Ovary (tissue), 9 donors: ENCODE results near the gene GPRC5C. TPM values are rescaled to one million over a fixed set of nuclear protein-coding genes. Genes with fewer than 3 reads are reported as not detected.
A peak's percentile ranks its signal among the peaks of the same experiment; 100 is the strongest.

Experiments
- DNase-seq, 5 donors: peaks; one replicate each; pipeline ENCODE4 v3.0.0-alpha.2; 2019 to 2020
- H3K27ac ChIP-seq, 2 donors: fragments of 200-600 bp; one replicate each; pipeline versions ENCODE4 v1.5.1 to v1.8.0; 2019 to 2022
- H3K27me3 ChIP-seq: fragments of 200-600 bp; one replicate; pipeline ENCODE4 v1.8.0; 2022
- H3K36me3 ChIP-seq: fragments of 200-600 bp; sonication (generic); one replicate; pipeline ENCODE4 v1.5.1; 2019
- H3K4me1 ChIP-seq: one replicate; pipeline ENCODE4 v1.8.1; 2013; ENCODE audit warnings: mild to moderate bottlenecking, moderate library complexity; ENCODE audit not compliant: insufficient read depth
- H3K4me3 ChIP-seq: fragments of 200-600 bp; sonication (generic); one replicate; pipeline ENCODE4 v1.5.1; 2017
- H3K9me3 ChIP-seq, 2 donors: fragments of 200-600 bp in 1 of 2; sonication (generic) in 1 of 2; one replicate each; pipeline versions ENCODE4 v1.5.1 to v1.8.1; 2013 to 2019; ENCODE audit warnings: mild to moderate bottlenecking in 1 of 2, moderate library complexity in 1 of 2
- EP300 ChIP-seq: sonication (generic); formaldehyde crosslinking; IDR thresholded peaks from one replicate; pipeline ENCODE4 v1.6.1; 2017; ENCODE audit warnings: antibody characterized with exemption
- POLR2A ChIP-seq: fragments of 450-650 bp; IDR thresholded peaks from one replicate; pipeline ENCODE4 v1.6.1; 2017; ENCODE audit warnings: antibody characterized with exemption, mild to moderate bottlenecking, moderate library complexity
- WGBS, 3 donors: extraction: QIAGEN DNeasy Blood & Tissue Kit in 1 of 3; methylation state at CpG; one replicate each; pipeline versions ENCODE4 v1.1.5 to v1.1.7; 2013 to 2017; 5-methylcytosine and 5-hydroxymethylcytosine counted together
- intact Hi-C, 4 donors: fragments of 100-400 bp; cut with DNase I; formaldehyde crosslinking; loops; one replicate each; pipeline versions ENCODE4 v1.11.0 to v1.15.1; 2022 to 2023
- polyA plus RNA-seq, 2 donors: library from polyadenylated mRNA; stranded (reverse); fragments of 200-250 nt in 1 of 2; fragments of 350-450 nt in 1 of 2; fragmentation: Illumina TruSeq in 1 of 2; extraction: RNeasy Lipid Tissue Mini Kit (QIAGEN cat#74804) in 1 of 2; gene quantifications; one replicate each; pipeline ENCODE4 v1.2.3, GENCODE V29; 2013 to 2014
- total RNA-seq, 7 donors: library from RNA; depleted of rRNA in 2 of 7; stranded (reverse); fragments of >200 nt in 2 of 7; fragmentation: NEBNext Ultra II Directional in 3 of 7; extraction: Animal tissue kit (Norgen Biotek cat#: 25700) in 3 of 7; gene quantifications; one replicate each; pipeline versions ENCODE4 v1.1.0 to v1.2.4, GENCODE V29; 2016 to 2023
- TF ChIP-seq, protein P1 (sequence below), 3 donors: fragments of 450-650 bp in 2 of 3; fragments of 200-600 bp in 1 of 3; IDR thresholded peaks; one replicate each; pipeline versions ENCODE4 v1.5.1 to v1.8.0; 2016 to 2022; ENCODE audit warnings: antibody characterized with exemption in 3 of 3, mild to moderate bottlenecking in 1 of 3
- donor health status: DM: no; HTN: no; CAD: no; lungs with moderate emphysema.
- donor health status: DM: no; HTN: no; CAD: no.
- donor health status: Bipolar disorder and iron deficiency.
- donor health status: DM: yes; HTN: yes; CAD: no.
- donor health status: DM: no; HTN: no; CAD: no.
- donor health status: DM: yes; HTN: yes; CAD: no.

The GPRC5C gene
- total and polyA plus RNA-seq, 9 donors: 3.7 to 133 (median 61.8) TPM

GRCh38 chr17:74455821-74456220 lies 23.9 kb downstream of the GPRC5C start:
- 90 to 92% (median 90%) methylated on average over 5 of the region's 5 CpGs for WGBS, 3 donors
- DNase-seq: no peak
- H3K36me3 ChIP-seq: no peaks in the 10 kb centered on the region
- TF ChIP-seq EP300 (no peak), POLR2A (no peak)
- TF ChIP-seq, protein P1, sequence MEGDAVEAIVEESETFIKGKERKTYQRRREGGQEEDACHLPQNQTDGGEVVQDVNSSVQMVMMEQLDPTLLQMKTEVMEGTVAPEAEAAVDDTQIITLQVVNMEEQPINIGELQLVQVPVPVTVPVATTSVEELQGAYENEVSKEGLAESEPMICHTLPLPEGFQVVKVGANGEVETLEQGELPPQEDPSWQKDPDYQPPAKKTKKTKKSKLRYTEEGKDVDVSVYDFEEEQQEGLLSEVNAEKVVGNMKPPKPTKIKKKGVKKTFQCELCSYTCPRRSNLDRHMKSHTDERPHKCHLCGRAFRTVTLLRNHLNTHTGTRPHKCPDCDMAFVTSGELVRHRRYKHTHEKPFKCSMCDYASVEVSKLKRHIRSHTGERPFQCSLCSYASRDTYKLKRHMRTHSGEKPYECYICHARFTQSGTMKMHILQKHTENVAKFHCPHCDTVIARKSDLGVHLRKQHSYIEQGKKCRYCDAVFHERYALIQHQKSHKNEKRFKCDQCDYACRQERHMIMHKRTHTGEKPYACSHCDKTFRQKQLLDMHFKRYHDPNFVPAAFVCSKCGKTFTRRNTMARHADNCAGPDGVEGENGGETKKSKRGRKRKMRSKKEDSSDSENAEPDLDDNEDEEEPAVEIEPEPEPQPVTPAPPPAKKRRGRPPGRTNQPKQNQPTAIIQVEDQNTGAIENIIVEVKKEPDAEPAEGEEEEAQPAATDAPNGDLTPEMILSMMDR (IDR thresholded peaks at IDR 0.05): no peak
- no peak overlapping the region for H3K4me3 ChIP-seq
- intact Hi-C loops: loop anchor here in 3 of 4 donors (2.0 to 10.0 kb wide), 4 partner anchors 25 to 249 kb away; partner anchors contain the start of gene TTYH2 (in 1 of the 3)
- no peak overlapping the region for H3K27ac ChIP-seq
- no peaks in the 10 kb centered on the region for H3K9me3 ChIP-seq
- H3K27me3 ChIP-seq: no peaks in the 10 kb centered on the region
- peaks cover 25% of the 10 kb centered on the region for H3K4me1 ChIP-seq

- H3K36me3 ChIP-seq: no peaks in the 10 kb centered on the region
- no peak for TF ChIP-seq EP300
- TF ChIP-seq, protein P1 (IDR thresholded peaks at IDR 0.05): peak; percentile 83 to 98 (median 96)
- peak; percentile 56 for TF ChIP-seq POLR2A
- no peak overlapping the region for H3K4me3 ChIP-seq
- H3K27me3 ChIP-seq: no peaks in the 10 kb centered on the region
- no peak overlapping the region for H3K27ac ChIP-seq
- no peaks in the 10 kb centered on the region for H3K9me3 ChIP-seq
- intact Hi-C loops: loop anchor here in 2 of 4 donors (5.0 to 10.0 kb wide), 3 partner anchors 162 to 250 kb away; partner anchors contain the start of gene TTYH2 (in 1 of the 2)
- 19 to 22% (median 20%) methylated on average over 18 of the region's 18 CpGs for WGBS, 3 donors
- DNase-seq: peak; percentile 69 to 90 (median 87)
- peaks cover 21% of the 10 kb centered on the region for H3K4me1 ChIP-seq
Measured at GRCh38 chr17:74457146-74457819, 25.4 kb downstream of the GPRC5C start.

DNA sequence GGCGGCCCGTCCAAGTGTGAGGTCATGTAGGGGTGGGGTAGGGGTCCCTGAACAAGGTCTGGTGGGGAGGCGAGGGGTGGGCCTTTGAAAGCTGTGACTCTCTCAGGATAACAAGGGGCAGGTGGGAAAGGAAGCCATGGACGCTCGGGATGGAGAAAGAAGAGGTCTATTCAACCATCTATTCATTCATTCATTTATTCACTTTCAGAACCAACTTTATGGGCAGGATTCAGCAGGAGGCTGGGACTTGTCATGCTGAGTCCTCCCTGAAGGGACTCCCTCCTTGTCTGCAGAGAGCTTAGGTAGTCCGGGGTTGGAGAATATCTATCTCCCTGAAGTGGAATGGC lies 25.9 kb downstream of the GPRC5C start:
- Histone ChIP-seq H3K4me1 (peaks cover 18% of the 10 kb centered on the region), H3K4me3 (no peak overlapping the region), H3K27ac (no peak overlapping the region), H3K9me3 (no peaks in the 10 kb centered on the region), H3K27me3 (no peaks in the 10 kb centered on the region), H3K36me3 (no peaks in the 10 kb centered on the region)
- no peak for DNase-seq
- 26 to 29% (median 28%) methylated on average over 6 of the region's 6 CpGs for WGBS, 3 donors
- intact Hi-C loops: loop anchor here (1.0 to 10.0 kb wide), 5 partner anchors 78 to 250 kb away; partner anchors contain the start of gene TTYH2 (in 1 of the 4)
- TF ChIP-seq, protein P1 (IDR thresholded peaks at IDR 0.05): no peak
- no peak for TF ChIP-seq EP300
- no peak for TF ChIP-seq POLR2A

- no peak for DNase-seq
- no peaks in the 10 kb centered on the region for H3K9me3 ChIP-seq
Measured at GRCh38 chr17:74458835-74459234, 26.9 kb downstream of the GPRC5C start.

More at GRCh38 chr17:74458835-74459234, 26.9 kb downstream of the GPRC5C start:
- no peak overlapping the region for H3K4me3 ChIP-seq
- intact Hi-C loops: loop anchor here (1.0 to 10.0 kb wide), 5 partner anchors 80 to 252 kb away; partner anchors contain the start of gene TTYH2 (in 1 of the 4)
- H3K27ac ChIP-seq: no peak overlapping the region
- TF ChIP-seq EP300 (no peak), POLR2A (no peak)
- TF ChIP-seq, protein P1 (IDR thresholded peaks at IDR 0.05): no peak
- H3K27me3 ChIP-seq: no peaks in the 10 kb centered on the region
- 68 to 79% (median 71%) methylated on average over 3 of the region's 3 CpGs for WGBS, 3 donors
- H3K36me3 ChIP-seq: no peaks in the 10 kb centered on the region
- peaks cover 10% of the 10 kb centered on the region for H3K4me1 ChIP-seq
